HCT116 (cell line): ENCODE results near the gene POLDIP2. TPM values are rescaled to one million over a fixed set of nuclear protein-coding genes. Genes with fewer than 3 reads are reported as not detected.

ENCODE experiments used
- ATAC-seq: fragments of 200-7000 bp; cut with Tn5 transposase; 2 replicates; pipeline ENCODE4 v1.9.1; 2020; ENCODE audit warnings: mild to moderate bottlenecking, moderate library complexity
- BruUV-seq: library from RNA; stranded (reverse); fragments of 400-500 nt; replicated peaks from 2 replicates; lab custom pipeline; 2021; lab: Mats Ljungman, UMichigan
- CTCF ChIA-PET: fragments of 300-600 bp; sonication (Branson Sonifier 250); formaldehyde crosslinking; loops from one replicate; lab custom pipeline; 2021; ENCODE audit warnings: antibody characterized with exemption; lab: Charles Lee
- POLR2A ChIA-PET: fragments of 300-600, 350-600 bp; sonication (Branson Sonifier 250); formaldehyde crosslinking; loops from one replicate; lab custom pipeline; 2021; ENCODE audit warnings: antibody characterized with exemption; lab: Charles Lee
- RAD21 ChIA-PET, 2 experiments: fragments of 300-600 bp; sonication (Branson Sonifier 250); formaldehyde crosslinking; loops; one replicate each; lab custom pipeline; 2023; ENCODE audit warnings: low total read pairs in 2 of 2; ENCODE audit not compliant: uncharacterized antibody in 2 of 2, unreplicated experiment in 2 of 2, low non-redundant PET in 1 of 2; lab: Charles Lee
- DNase-seq: peaks from one replicate; pipeline ENCODE4 v3.0.0-alpha.2; 2010; ENCODE audit warnings: low read depth, low spot score
- H2AFZ ChIP-seq: fragments of 200-600 bp; shearing (Covaris generic), sonication (generic); 2 replicates; pipeline ENCODE4 v1.6.1; 2017; ENCODE audit warnings: low read depth, mixed run types, mixed read lengths, antibody characterized with exemption, low read length; ENCODE audit not compliant: poor library complexity, severe bottlenecking
- H3K27ac ChIP-seq: 2 replicates; pipeline ENCODE4 v1.5.1; 2012; ENCODE audit warnings: low read depth, low read length
- H3K27me3 ChIP-seq: fragments of 200-600 bp; sonication (generic); 2 replicates; pipeline ENCODE4 v1.6.1; 2016; ENCODE audit warnings: mixed run types, low read length, mixed read lengths; ENCODE audit not compliant: insufficient read depth
- H3K36me3 ChIP-seq, 2 experiments: fragments of 200-500 bp in 1 of 2; fragments of 200-600 bp in 1 of 2; sonication (Bioruptor generic) in 1 of 2; sonication (generic) in 1 of 2; 2 replicates each; pipeline versions ENCODE4 v1.5.1 to v1.6.1; 2014 to 2016; ENCODE audit warnings: low read length in 2 of 2, inconsistent platforms in 1 of 2, mixed read lengths in 1 of 2, mixed run types in 1 of 2; ENCODE audit not compliant: insufficient read depth in 2 of 2, control insufficient read depth in 1 of 2
- H3K4me1 ChIP-seq, 2 experiments: fragments of 200-600 bp in 1 of 2; sonication (generic) in 1 of 2; 2 replicates each; pipeline versions ENCODE4 v1.5.1 to v1.6.1; 2012 to 2017; ENCODE audit warnings: low read length in 2 of 2, inconsistent platforms in 1 of 2, mild to moderate bottlenecking in 1 of 2, mixed read lengths in 1 of 2, mixed run types in 1 of 2, moderate library complexity in 1 of 2; ENCODE audit not compliant: insufficient read depth in 2 of 2, control insufficient read depth in 1 of 2
- H3K4me2 ChIP-seq: fragments of 200-600 bp; sonication (generic); 2 replicates; pipeline ENCODE4 v1.6.1; 2017; ENCODE audit warnings: mixed run types, low read length, mixed read lengths
- H3K4me3 ChIP-seq, 2 experiments: fragments of 200-600 bp in 1 of 2; sonication (generic) in 1 of 2; replicated peaks in 1 of 2; 2 replicates each; pipeline ENCODE4 v1.5.1; 2011 to 2016; ENCODE audit warnings: low read length in 2 of 2, control low read depth in 1 of 2, low read depth in 1 of 2, mild to moderate bottlenecking in 1 of 2, mixed read lengths in 1 of 2, mixed run types in 1 of 2
- H3K79me2 ChIP-seq: fragments of 200-600 bp; sonication (generic); 2 replicates; pipeline ENCODE4 v1.6.1; 2017; ENCODE audit warnings: mild to moderate bottlenecking, mixed run types, low read length, moderate library complexity, mixed read lengths; ENCODE audit not compliant: insufficient read depth
- H3K9ac ChIP-seq: fragments of 200-600 bp; sonication (generic); 2 replicates; pipeline ENCODE4 v1.6.1; 2016; ENCODE audit warnings: low read length, mixed read lengths
- H3K9me2 ChIP-seq: fragments of 200-600 bp; sonication (generic), shearing (Covaris generic); 2 replicates; pipeline ENCODE4 v1.6.1; 2017; ENCODE audit warnings: mixed run types, mild to moderate bottlenecking, moderate library complexity; ENCODE audit not compliant: insufficient read depth
- H3K9me3 ChIP-seq, 2 experiments: fragments of 200-500 bp in 1 of 2; fragments of 200-600 bp in 1 of 2; sonication (Bioruptor generic) in 1 of 2; sonication (generic) in 1 of 2; 2 replicates each; pipeline ENCODE4 v1.6.1; 2014 to 2017; ENCODE audit warnings: low read length in 2 of 2, mixed read lengths in 2 of 2, inconsistent platforms in 1 of 2, low read depth in 1 of 2, mild to moderate bottlenecking in 1 of 2, mixed run types in 1 of 2, moderate library complexity in 1 of 2; ENCODE audit not compliant: control insufficient read depth in 1 of 2, insufficient read depth in 1 of 2
- H4K20me1 ChIP-seq: fragments of 200-600 bp; sonication (generic), shearing (Covaris generic); 2 replicates; pipeline ENCODE4 v1.6.1; 2017; ENCODE audit warnings: mixed run types, mild to moderate bottlenecking, moderate library complexity; ENCODE audit not compliant: insufficient read depth
- EGR1 ChIP-seq: IDR thresholded peaks from 2 replicates; pipeline ENCODE4 v1.6.1; 2012; ENCODE audit warnings: low read depth
- EZH2 ChIP-seq: fragments of 200-600 bp; sonication (generic); IDR thresholded peaks from 2 replicates; pipeline ENCODE4 v1.6.1; 2017; ENCODE audit warnings: antibody characterized with exemption, mixed run types
- EZH2phosphoT487 ChIP-seq: fragments of 200-600 bp; IDR thresholded peaks from 2 replicates; pipeline ENCODE4 v1.6.1; 2018; ENCODE audit warnings: antibody characterized with exemption, borderline replicate concordance
- POLR2A ChIP-seq: IDR thresholded peaks from 2 replicates; pipeline ENCODE4 v1.7.0; 2011; ENCODE audit warnings: borderline replicate concordance; ENCODE audit not compliant: insufficient read depth, insufficient read length; ENCODE audit errors: extremely low read depth
- RAD21 ChIP-seq: IDR thresholded peaks from 2 replicates; pipeline ENCODE4 v1.6.1; 2012; ENCODE audit warnings: low read depth, mild to moderate bottlenecking
- ZNF274 ChIP-seq: fragments of 200-500 bp; sonication (Bioruptor generic); IDR thresholded peaks from 2 replicates; pipeline ENCODE4 v1.6.1; 2014; ENCODE audit warnings: mild to moderate bottlenecking, low read depth, low read length, inconsistent platforms
- intact Hi-C: fragments of 100-400 bp; cut with micrococcal nuclease; formaldehyde crosslinking; loops from 2 replicates; pipeline ENCODE4 v1.10.0; 2022
- total RNA-seq: library from RNA; stranded (reverse); gene quantifications from one replicate; pipeline ENCODE4 v1.2.1, GENCODE V29; 2021; ENCODE audit not compliant: unreplicated experiment
- TF ChIP-seq, protein P1 (sequence below): IDR thresholded peaks from 2 replicates; pipeline ENCODE4 v1.6.1; 2011; ENCODE audit warnings: mild to moderate bottlenecking, low read length, moderate library complexity; ENCODE audit not compliant: insufficient replicate concordance; ENCODE audit errors: extremely low read depth

POLDIP2 gene
- total RNA-seq, 1 experiment from 2014 or later = 78.0 TPM

DNA sequence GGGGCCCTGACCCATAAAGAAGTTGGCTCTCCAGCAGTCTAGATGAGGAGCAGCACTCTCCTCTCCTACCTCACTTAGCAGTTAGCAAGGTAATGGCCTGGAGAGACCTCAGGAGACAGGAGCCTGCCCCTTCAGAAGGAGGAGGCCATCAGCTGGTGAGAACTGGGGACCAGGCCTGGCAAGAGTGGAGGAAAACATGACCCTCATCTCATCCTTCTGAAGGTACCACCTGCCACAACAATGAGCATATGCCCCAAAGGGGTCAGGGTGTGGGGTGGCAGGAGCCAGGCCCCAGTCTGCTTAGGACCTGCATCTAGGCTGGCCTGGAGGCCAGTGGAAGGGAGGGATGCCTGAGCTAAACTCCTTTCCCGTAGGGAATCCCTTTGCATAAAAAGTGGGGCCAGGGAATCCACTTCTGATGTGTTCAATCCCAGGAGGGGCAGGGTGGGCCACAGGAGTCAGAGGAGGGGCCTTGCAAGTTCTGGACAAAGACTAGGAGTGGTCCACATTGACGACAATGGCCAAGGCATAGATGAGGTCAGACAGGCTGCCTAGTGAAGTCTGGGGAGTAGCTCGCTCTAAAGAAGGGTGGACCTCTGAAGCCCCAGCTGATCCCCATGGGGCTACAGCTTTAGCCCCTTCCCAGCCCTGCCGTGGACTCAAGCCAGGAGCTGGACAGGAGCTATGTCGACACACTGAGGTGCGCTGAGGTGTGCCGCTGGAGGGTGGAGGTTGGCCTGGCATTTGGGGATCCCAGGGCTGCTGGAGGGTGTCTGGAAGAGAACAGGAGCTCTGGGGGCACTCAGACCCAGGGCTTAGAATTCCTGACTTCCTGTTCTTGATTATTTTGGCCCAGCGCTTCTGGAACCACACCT, 6.7 kb upstream of the POLDIP2 start:
- no peak for ATAC-seq
- H3K9me3 ChIP-seq = no peaks in the 10 kb centered on the region
- intact Hi-C loops = no loop called here
- H3K9me2 ChIP-seq = no peaks in the 10 kb centered on the region
- no peak overlapping the region for H3K4me2 ChIP-seq
- no TSS peak for BruUV-seq
- CTCF ChIA-PET = no interaction called here
- POLR2A ChIA-PET = no interaction called here
- H4K20me1 ChIP-seq = no peaks in the 10 kb centered on the region
- no peak overlapping the region for H3K9ac ChIP-seq
- no peak overlapping the region for H3K4me3 ChIP-seq
- no peaks in the 10 kb centered on the region for H3K27me3 ChIP-seq
- peaks cover 3% of the 10 kb centered on the region; the same call in 1 of the 2 replicates for H3K79me2 ChIP-seq
- no peak for DNase-seq
- H3K36me3 ChIP-seq = peaks cover 15 to 18% of the 10 kb centered on the region in 2 experiments; a peak in 3 of 4 replicates
- TF ChIP-seq ZNF274 (no peak), EZH2 (no peak), EGR1 (no peak), EZH2phosphoT487 (no peak), RAD21 (no peak), POLR2A (no peak)
- TF ChIP-seq, protein P1, sequence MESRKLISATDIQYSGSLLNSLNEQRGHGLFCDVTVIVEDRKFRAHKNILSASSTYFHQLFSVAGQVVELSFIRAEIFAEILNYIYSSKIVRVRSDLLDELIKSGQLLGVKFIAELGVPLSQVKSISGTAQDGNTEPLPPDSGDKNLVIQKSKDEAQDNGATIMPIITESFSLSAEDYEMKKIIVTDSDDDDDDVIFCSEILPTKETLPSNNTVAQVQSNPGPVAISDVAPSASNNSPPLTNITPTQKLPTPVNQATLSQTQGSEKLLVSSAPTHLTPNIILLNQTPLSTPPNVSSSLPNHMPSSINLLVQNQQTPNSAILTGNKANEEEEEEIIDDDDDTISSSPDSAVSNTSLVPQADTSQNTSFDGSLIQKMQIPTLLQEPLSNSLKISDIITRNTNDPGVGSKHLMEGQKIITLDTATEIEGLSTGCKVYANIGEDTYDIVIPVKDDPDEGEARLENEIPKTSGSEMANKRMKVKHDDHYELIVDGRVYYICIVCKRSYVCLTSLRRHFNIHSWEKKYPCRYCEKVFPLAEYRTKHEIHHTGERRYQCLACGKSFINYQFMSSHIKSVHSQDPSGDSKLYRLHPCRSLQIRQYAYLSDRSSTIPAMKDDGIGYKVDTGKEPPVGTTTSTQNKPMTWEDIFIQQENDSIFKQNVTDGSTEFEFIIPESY = no peak
- no peak overlapping the region for H2AFZ ChIP-seq
- RAD21 ChIA-PET = no interaction called here
- H3K4me1 ChIP-seq = peaks cover 0 to under 1% of the 10 kb centered on the region in 2 experiments; a peak in 1 of 4 replicates
- no peak overlapping the region for H3K27ac ChIP-seq
